Subcutaneous adipose tissue (tissue), 4 donors: Measurements from ENCODE around the gene FAF2. TPM values are rescaled to one million over a fixed set of nuclear protein-coding genes. Genes with fewer than 3 reads are reported as not detected.

Experiments used
- CTCF ChIP-seq: fragments of 450-650 bp; IDR thresholded peaks from one replicate; pipeline ENCODE4 v1.5.1; 2016; ENCODE audit warnings: low read depth, mild to moderate bottlenecking, control low read depth, antibody characterized with exemption, moderate library complexity
- total RNA-seq, 4 donors: library from RNA; depleted of rRNA; stranded (reverse); fragments of >200 nt; gene quantifications; one replicate each; pipeline ENCODE4 v1.1.0, GENCODE V29; 2016

FAF2 gene
- total RNA-seq, 4 donors from 2014 or later = 21.9 to 32.3 (median 23.9) TPM

DNA sequence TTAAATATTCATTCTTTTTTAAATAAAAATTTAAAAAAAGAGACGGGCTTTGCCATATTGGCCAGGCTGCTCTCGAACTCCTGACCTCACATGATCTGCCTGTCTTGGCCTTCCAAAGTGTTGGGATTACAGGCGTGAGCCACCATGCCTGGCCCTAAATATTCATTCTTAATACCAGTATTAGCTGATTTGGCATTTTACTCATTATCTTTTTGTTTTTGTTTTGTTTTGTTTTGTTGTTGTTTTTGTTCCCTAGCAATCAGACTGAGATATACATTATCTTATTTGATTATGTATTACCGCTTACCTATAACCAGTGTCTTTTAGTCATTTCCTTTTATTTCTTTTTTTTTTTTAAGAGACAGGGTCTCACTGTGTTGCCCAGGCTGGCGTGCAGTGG lies 51.1 kb downstream of the FAF2 start:
- TF ChIP-seq CTCF = no peak

DNA sequence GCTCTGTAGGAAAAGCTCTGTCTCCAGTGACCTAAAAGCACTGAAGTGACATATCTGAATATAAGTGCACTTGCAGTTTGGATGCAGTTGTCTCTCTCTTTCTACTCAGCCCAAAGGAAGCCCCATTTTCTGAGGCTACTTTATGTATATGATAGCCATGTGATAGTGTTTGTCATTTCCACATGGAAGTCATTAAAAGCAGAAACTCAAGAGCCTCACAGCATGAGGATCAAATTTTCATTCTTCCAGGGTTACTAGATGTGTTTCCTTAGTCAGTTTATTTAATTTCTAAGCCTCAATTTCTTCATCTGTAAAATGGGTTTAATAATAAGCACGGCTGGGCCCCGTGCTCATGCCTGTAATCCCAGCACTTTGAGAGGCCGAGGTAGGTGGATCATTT lies 52.3 kb downstream of the FAF2 start:
- no peak for TF ChIP-seq CTCF

- no peak for TF ChIP-seq CTCF
Measured at GRCh38 chr5:176501333-176501732, 53.1 kb downstream of the FAF2 start.

DNA sequence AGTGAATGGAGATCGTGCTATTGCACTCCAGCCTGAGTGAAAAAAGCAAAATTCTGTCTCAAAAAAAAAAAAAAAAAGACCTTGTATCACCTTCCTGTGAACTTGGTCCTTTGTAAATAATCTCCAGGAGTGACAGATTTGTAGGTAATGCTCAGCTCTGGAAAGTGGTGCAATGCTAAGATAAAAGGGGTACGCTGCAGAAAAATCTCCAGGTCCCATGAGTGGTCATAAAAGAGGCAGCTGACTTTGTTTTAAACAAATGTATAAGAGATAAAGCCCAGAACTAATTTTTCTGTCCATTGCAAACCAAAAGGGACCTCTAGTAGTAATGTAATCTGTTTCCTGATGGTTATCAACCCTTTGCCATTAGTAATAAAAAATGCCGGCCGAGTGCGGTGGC lies 55.3 kb downstream of the FAF2 start:
- no peak for TF ChIP-seq CTCF

GRCh38 chr5:176507911-176508310 lies 59.7 kb downstream of the FAF2 start:
- no peak for TF ChIP-seq CTCF

GRCh38 chr5:176508603-176509002 lies 60.4 kb downstream of the FAF2 start:
- no peak for TF ChIP-seq CTCF

DNA sequence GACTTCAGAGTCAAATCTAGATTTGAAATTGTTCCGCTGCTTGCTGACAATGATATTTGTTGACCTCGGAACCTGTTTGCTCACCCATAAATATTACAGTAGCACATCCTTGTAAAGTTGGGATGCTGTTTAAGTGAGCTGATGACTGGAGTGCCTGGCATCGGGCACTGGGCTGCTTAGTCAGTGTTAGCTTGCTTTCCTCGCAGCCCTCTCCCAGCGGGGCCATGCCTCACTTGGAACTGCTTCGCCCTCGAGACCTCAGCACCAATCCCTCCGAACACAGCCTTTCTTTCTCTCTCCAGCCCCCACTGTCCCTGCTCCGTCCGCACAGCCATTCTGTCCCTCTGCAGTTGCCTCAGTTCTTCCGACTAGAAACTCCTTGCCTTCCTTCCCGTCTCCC lies 65.6 kb downstream of the FAF2 start:
- no peak for TF ChIP-seq CTCF
